Measurements from ENCODE around the gene TREX2. TPM values are rescaled to one million over a fixed set of nuclear protein-coding genes. Genes with fewer than 3 reads are reported as not detected.

The TREX2 gene
- total and polyA plus RNA-seq, 2 of the 4 experiments (the other 2 are of a cell fraction) = 0.36 to 0.84 TPM

DNA sequence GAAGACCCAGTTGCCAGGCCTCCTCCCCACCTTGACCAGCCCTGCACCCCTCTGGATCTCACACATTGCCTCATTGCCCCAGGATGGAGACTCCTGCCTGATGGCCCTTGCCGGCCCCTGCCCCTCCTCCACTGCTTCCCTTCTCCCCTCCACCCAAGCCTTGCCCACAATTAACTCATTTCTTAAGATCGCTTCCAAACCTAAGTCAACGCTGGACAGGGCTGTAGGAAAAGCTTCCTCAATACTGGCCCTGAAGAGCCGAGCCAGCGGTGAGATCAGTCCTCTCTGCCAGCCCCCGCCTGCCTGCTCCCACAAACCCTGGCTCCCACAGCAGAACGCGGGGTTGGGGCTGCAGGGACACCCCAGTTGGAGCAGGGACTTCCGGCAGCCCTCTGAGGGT lies 32.0 kb upstream of the TREX2 start:
- Histone ChIP-seq H3K18ac (ENCODE audit: low read depth, low read length) (peak overlapping the region; percentile 78; the same call in 1 of the 2 replicates), H4K5ac (ENCODE audit: low read depth, low read length) (peak overlapping the region; percentile 82; the same call in 1 of the 2 replicates), H4K20me1 (ENCODE audit: insufficient read depth, low read length) (no peaks in the 10 kb centered on the region), H3K9me1 (ENCODE audit: insufficient read depth, low read length) (peaks cover 23% of the 10 kb centered on the region), H2BK15ac (ENCODE audit: low read depth, low read length) (peak overlapping the region; percentile 100; the same call in 2 of the 3 replicates), H3K23ac (ENCODE audit: low read depth, low read length) (no peak overlapping the region), H2AFZ (replicated peaks; ENCODE audit: low read length, poor library complexity) (peak overlapping the region; percentile 67), H3K14ac (replicated peaks; ENCODE audit: low read depth, low read length) (no peak overlapping the region; the same call in 1 of the 2 replicates), H3K36me3 (ENCODE audit: control insufficient read depth, insufficient read depth, low read length) (no peaks in the 10 kb centered on the region), H3K56ac (ENCODE audit: extremely low read depth, insufficient read depth, low read length) (no peak overlapping the region), H3K27me3 (ENCODE audit: control insufficient read depth, insufficient read depth, low read length) (no peaks in the 10 kb centered on the region), H3K9ac (ENCODE audit: low read depth, low read length) (no peak overlapping the region), H2BK120ac (ENCODE audit: low read depth, low read length) (peak overlapping the region; percentile 99), H2AK9ac (replicated peaks; ENCODE audit: low read depth, low read length, poor library complexity) (peak overlapping the region; percentile 94), H2BK20ac (ENCODE audit: low read depth, low read length) (peak overlapping the region; percentile 99), H3K27ac (ENCODE audit: insufficient read depth, low read length) (no peak overlapping the region), H2BK5ac (ENCODE audit: low read depth, low read length, poor library complexity, severe bottlenecking) (no peak overlapping the region), H3K4me2 (ENCODE audit: low read depth, low read length) (no peak overlapping the region), H3K9me3 (ENCODE audit: control insufficient read depth, insufficient read depth, low read length) (no peaks in the 10 kb centered on the region), H3K79me1 (ENCODE audit: low read depth in 1 of 2, low read length in 2 of 2) (peaks cover 0 to 5% of the 10 kb centered on the region in 2 experiments; a peak in 1 of 4 replicates), H3K4me3 (ENCODE audit: insufficient read depth, low read depth, low read length) (no peak overlapping the region), H4K8ac (ENCODE audit: low read depth in 2 of 2, low read length in 2 of 2) (peak overlapping the region; percentile 91 to 93; a peak in 2 of 4 replicates), H4K91ac (ENCODE audit: insufficient read depth, low read depth, low read length) (peak overlapping the region; percentile 98; the same call in 1 of the 2 replicates), H3K4me1 (ENCODE audit: control insufficient read depth, insufficient read depth, low read length) (peaks cover 23% of the 10 kb centered on the region), H3K4ac (ENCODE audit: low read depth, low read length) (peak overlapping the region; percentile 99), H2AK5ac (ENCODE audit: low read depth, low read length) (peak overlapping the region; percentile 98)
- CTCF ChIA-PET = no interaction called here
- ATAC-seq (ENCODE audit: low read depth) = no peak
- intact Hi-C loops (cut with micrococcal nuclease) = no loop called here
- no peak for TF ChIP-seq CEBPB (IDR thresholded peaks at IDR 0.05; ENCODE audit: low read depth, low read length)
- TF ChIP-seq NFE2L2 (IDR thresholded peaks at IDR 0.05; ENCODE audit: low read depth, low read length) = no peak
- TF ChIP-seq, protein P1, sequence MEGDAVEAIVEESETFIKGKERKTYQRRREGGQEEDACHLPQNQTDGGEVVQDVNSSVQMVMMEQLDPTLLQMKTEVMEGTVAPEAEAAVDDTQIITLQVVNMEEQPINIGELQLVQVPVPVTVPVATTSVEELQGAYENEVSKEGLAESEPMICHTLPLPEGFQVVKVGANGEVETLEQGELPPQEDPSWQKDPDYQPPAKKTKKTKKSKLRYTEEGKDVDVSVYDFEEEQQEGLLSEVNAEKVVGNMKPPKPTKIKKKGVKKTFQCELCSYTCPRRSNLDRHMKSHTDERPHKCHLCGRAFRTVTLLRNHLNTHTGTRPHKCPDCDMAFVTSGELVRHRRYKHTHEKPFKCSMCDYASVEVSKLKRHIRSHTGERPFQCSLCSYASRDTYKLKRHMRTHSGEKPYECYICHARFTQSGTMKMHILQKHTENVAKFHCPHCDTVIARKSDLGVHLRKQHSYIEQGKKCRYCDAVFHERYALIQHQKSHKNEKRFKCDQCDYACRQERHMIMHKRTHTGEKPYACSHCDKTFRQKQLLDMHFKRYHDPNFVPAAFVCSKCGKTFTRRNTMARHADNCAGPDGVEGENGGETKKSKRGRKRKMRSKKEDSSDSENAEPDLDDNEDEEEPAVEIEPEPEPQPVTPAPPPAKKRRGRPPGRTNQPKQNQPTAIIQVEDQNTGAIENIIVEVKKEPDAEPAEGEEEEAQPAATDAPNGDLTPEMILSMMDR (conservative IDR thresholded peaks at IDR 0.05; ENCODE audit: low read depth, low read length) = no peak
- TF ChIP-seq, protein P2, sequence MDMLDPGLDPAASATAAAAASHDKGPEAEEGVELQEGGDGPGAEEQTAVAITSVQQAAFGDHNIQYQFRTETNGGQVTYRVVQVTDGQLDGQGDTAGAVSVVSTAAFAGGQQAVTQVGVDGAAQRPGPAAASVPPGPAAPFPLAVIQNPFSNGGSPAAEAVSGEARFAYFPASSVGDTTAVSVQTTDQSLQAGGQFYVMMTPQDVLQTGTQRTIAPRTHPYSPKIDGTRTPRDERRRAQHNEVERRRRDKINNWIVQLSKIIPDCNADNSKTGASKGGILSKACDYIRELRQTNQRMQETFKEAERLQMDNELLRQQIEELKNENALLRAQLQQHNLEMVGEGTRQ (IDR thresholded peaks at IDR 0.05; ENCODE audit: low read depth, low read length) = no peak
- no peak for TF ChIP-seq FOS (IDR thresholded peaks at IDR 0.05; ENCODE audit: low read depth, low read length)
- TF ChIP-seq RCOR1 (IDR thresholded peaks at IDR 0.05; ENCODE audit: insufficient replicate concordance, low read length) = no peak
- TF ChIP-seq MXI1 (IDR thresholded peaks at IDR 0.05; ENCODE audit: borderline replicate concordance, low read depth, low read length) = no peak
- no peak for TF ChIP-seq POLR2A (IDR thresholded peaks at IDR 0.05; ENCODE audit: low read depth, low read length)
- TF ChIP-seq SMC3 (IDR thresholded peaks at IDR 0.05; ENCODE audit: low read depth, low read length) = no peak
- no peak for TF ChIP-seq RAD21 (IDR thresholded peaks at IDR 0.05; ENCODE audit: low read length)
- no peak for TF ChIP-seq CHD1 (IDR thresholded peaks at IDR 0.05; ENCODE audit: low read depth, low read length)
- TF ChIP-seq BHLHE40 (IDR thresholded peaks at IDR 0.05; ENCODE audit: low read depth, low read length) = no peak
- no peak for TF ChIP-seq MAFK (IDR thresholded peaks at IDR 0.05; ENCODE audit: low read depth, low read length)
- TF ChIP-seq, protein P3, sequence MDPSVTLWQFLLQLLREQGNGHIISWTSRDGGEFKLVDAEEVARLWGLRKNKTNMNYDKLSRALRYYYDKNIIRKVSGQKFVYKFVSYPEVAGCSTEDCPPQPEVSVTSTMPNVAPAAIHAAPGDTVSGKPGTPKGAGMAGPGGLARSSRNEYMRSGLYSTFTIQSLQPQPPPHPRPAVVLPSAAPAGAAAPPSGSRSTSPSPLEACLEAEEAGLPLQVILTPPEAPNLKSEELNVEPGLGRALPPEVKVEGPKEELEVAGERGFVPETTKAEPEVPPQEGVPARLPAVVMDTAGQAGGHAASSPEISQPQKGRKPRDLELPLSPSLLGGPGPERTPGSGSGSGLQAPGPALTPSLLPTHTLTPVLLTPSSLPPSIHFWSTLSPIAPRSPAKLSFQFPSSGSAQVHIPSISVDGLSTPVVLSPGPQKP (IDR thresholded peaks at IDR 0.05; ENCODE audit: borderline replicate concordance, low read depth, low read length) = no peak
- TF ChIP-seq MAZ (IDR thresholded peaks at IDR 0.05; ENCODE audit: borderline replicate concordance, low read depth, low read length) = no peak
- no peak for TF ChIP-seq RFX5 (IDR thresholded peaks at IDR 0.05; ENCODE audit: low read depth, low read length)
- WGBS, 2 experiments (ENCODE audit: extremely low coverage in 2 of 2, insufficient read length in 1 of 2) = 64% methylated on average over 7 of the region's 9 CpGs; no CpG with 5 or more reads in 1 of the 2 experiments
- in situ Hi-C loops (cut with MboI; ENCODE audit: low sequenced_read_pairs) = no loop called here
- BruUV-seq (replicated peaks) = no TSS peak
- POLR2A ChIA-PET (ENCODE audit: unreplicated experiment) = no interaction called here
- dilution Hi-C loops (cut with HindIII; ENCODE audit: low sequenced_read_pairs, unreplicated experiment) = no loop called here
- no peak for DNase-seq

Measured in IMR-90 (cell line).